PC-9 (cell line): ENCODE measurements around the gene CRB2.

Source experiments
- EZH2 ChIP-seq: fragments of 200-600 bp; sonication (generic); IDR thresholded peaks from 2 replicates; pipeline ENCODE4 v1.8.0; 2017; ENCODE audit warnings: antibody characterized with exemption, low read depth
- TF ChIP-seq, protein P1 (sequence below): fragments of 200-600 bp; sonication (generic); conservative IDR thresholded peaks from 2 replicates; pipeline ENCODE4 v1.6.1; 2017; ENCODE audit warnings: mixed run types, antibody characterized with exemption, mild to moderate bottlenecking, moderate library complexity

GRCh38 chr9:123420592-123421111 is 64.7 kb downstream of the CRB2 start:
- TF ChIP-seq, protein P1, sequence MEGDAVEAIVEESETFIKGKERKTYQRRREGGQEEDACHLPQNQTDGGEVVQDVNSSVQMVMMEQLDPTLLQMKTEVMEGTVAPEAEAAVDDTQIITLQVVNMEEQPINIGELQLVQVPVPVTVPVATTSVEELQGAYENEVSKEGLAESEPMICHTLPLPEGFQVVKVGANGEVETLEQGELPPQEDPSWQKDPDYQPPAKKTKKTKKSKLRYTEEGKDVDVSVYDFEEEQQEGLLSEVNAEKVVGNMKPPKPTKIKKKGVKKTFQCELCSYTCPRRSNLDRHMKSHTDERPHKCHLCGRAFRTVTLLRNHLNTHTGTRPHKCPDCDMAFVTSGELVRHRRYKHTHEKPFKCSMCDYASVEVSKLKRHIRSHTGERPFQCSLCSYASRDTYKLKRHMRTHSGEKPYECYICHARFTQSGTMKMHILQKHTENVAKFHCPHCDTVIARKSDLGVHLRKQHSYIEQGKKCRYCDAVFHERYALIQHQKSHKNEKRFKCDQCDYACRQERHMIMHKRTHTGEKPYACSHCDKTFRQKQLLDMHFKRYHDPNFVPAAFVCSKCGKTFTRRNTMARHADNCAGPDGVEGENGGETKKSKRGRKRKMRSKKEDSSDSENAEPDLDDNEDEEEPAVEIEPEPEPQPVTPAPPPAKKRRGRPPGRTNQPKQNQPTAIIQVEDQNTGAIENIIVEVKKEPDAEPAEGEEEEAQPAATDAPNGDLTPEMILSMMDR, result no peak
- no peak for TF ChIP-seq EZH2
